Pancreas (tissue), 10 donors: ENCODE data around the gene LEKR1. TPM values are rescaled to one million over a fixed set of nuclear protein-coding genes. Genes with fewer than 3 reads are reported as not detected.

ENCODE experiments used
- ATAC-seq, 4 donors: fragments of 200-7000 bp; cut with Tn5 transposase; one replicate each; pipeline versions ENCODE4 v1.8.0 to v1.9.1; 2020; ENCODE audit warnings: mild to moderate bottlenecking in 4 of 4, moderate library complexity in 4 of 4
- DNase-seq, 6 donors: peaks; one replicate each; pipeline ENCODE4 v3.0.0-alpha.2; 2020
- FAIRE-seq: peaks from 2 replicates; lab custom pipeline; 2012; peaks lifted over from hg19 to GRCh38; lab: Jason Lieb, UNC
- H3K27ac ChIP-seq, 4 donors: fragments of 200-600 bp; sonication (generic); 1 replicate in 3 of 4; 2 replicates in 1 of 4; pipeline versions ENCODE4 v1.5.0 to v1.8.0; 2020
- H3K27me3 ChIP-seq, 4 donors: fragments of 200-600 bp; one replicate each; pipeline ENCODE4 v1.8.0; 2021
- H3K36me3 ChIP-seq, 3 donors: fragments of 200-600 bp; sonication (generic) in 1 of 3; one replicate each; pipeline versions ENCODE4 v1.5.0 to v1.8.0; 2020 to 2021
- H3K4me1 ChIP-seq, 3 donors: fragments of 200-600 bp; one replicate each; pipeline ENCODE4 v1.8.0; 2021
- H3K4me3 ChIP-seq, 4 donors: fragments of 200-600 bp; sonication (generic) in 2 of 4; one replicate each; pipeline versions ENCODE4 v1.5.0 to v1.8.0; 2020 to 2021
- H3K9me3 ChIP-seq, 4 donors: fragments of 200-600 bp; one replicate each; pipeline ENCODE4 v1.8.0; 2021
- CTCF ChIP-seq, 4 donors: fragments of 200-600 bp; sonication (generic) in 3 of 4; IDR thresholded peaks; one replicate each; pipeline versions ENCODE4 v1.5.0 to v1.8.0; 2021; ENCODE audit warnings: antibody characterized with exemption in 4 of 4
- WGBS, 2 donors: extraction: QIAGEN DNeasy Blood & Tissue Kit; methylation state at CpG; one replicate each; pipeline ENCODE4 v1.1.7; 2013; 5-methylcytosine and 5-hydroxymethylcytosine counted together
- intact Hi-C, 3 donors: fragments of 100-400 bp; cut with DNase I; formaldehyde crosslinking; loops; one replicate each; pipeline versions ENCODE4 v1.11.1 to v1.14.2; 2022
- polyA plus RNA-seq, 2 donors: library from polyadenylated mRNA; stranded (reverse); fragments of 200-250 nt; gene quantifications; one replicate each; pipeline ENCODE4 v1.2.3, GENCODE V29; 2013
- total RNA-seq, 6 donors: library from RNA; stranded (reverse); fragmentation: NEBNext Ultra II Directional in 4 of 6; extraction: Animal tissue kit (Norgen Biotek cat#: 25700) in 4 of 6; gene quantifications; one replicate each; pipeline versions ENCODE4 v1.2.1 to v1.2.4, GENCODE V29; 2021 to 2023
- donor health status: healthy with polysubstance abuse.
- donor health status: DM: no; HTN: no; CAD: no; lungs with moderate emphysema.
- donor health status: DM: no; HTN: no; CAD: no.
- donor health status: control.
- donor health status: control.
- donor health status: Bipolar disorder and iron deficiency.
- donor health status: DM: yes; HTN: yes; CAD: no.
- donor health status: DM: no; HTN: no; CAD: no.
- donor health status: DM: no; HTN: no; CAD: no.
- donor health status: DM: yes; HTN: yes; CAD: no.

The LEKR1 gene
- 1 to 10 TPM in 5 of 6 donors, under 1 TPM in 1; 0.88 to 2.8 (median 2.2) TPM for total RNA-seq
- 1 to 10 TPM; 1.1 to 1.2 TPM for polyA plus RNA-seq

GRCh38 chr3:156826144-156826895 is at the start of gene LEKR1:
Gene LEKR1 (plus strand): TSS chr3:156826353. CDS start chr3:156829330, 2,977 bp downstream.
- 0 to 1% methylated on average over 60 to 63 of the region's 63 CpGs for WGBS, 2 donors
- intact Hi-C loops, result no loop called here

GRCh38 chr3:156776871-156777270 is 49.3 kb upstream of the LEKR1 start:
- DNase-seq (no peak), ATAC-seq (no peak), FAIRE-seq (no peak)
- Histone ChIP-seq H3K27me3 (no peaks in the 10 kb centered on the region), H3K4me3 (no peak overlapping the region), H3K27ac (no peak overlapping the region), H3K36me3 (no peaks in the 10 kb centered on the region), H3K4me1 (no peaks in the 10 kb centered on the region), H3K9me3 (no peaks in the 10 kb centered on the region)
- intact Hi-C loops, result no loop called here
- TF ChIP-seq CTCF (IDR thresholded peaks at IDR 0.05), result no peak

More at GRCh38 chr3:156826144-156826895, at the start of gene LEKR1:
- DNase-seq, result peak; percentile 86 to 93 (median 88)
- peak within 1 kb of the TSS; percentile 47 to 72 (median 56) for H3K4me3 ChIP-seq
- FAIRE-seq, result no peak
- no peaks in the 10 kb centered on the region for H3K36me3 ChIP-seq
- no peaks in the 10 kb centered on the region for H3K27me3 ChIP-seq
- H3K9me3 ChIP-seq, result no peaks in the 10 kb centered on the region
- H3K4me1 ChIP-seq, result peaks cover 0 to 10% (median 0%) of the 10 kb centered on the region in 3 donors
- no peak for TF ChIP-seq CTCF (IDR thresholded peaks at IDR 0.05)
- peak; percentile 92 to 95 (median 94) for ATAC-seq
- H3K27ac ChIP-seq, result peak within 1 kb of the TSS; percentile 95 to 100 (median 97)

- no peak for FAIRE-seq
- Histone ChIP-seq H3K4me3 (no peak overlapping the region), H3K27me3 (no peaks in the 10 kb centered on the region), H3K9me3 (no peaks in the 10 kb centered on the region), H3K36me3 (no peaks in the 10 kb centered on the region), H3K27ac (no peak overlapping the region), H3K4me1 (no peaks in the 10 kb centered on the region)
- intact Hi-C loops, result no loop called here
- no peak for TF ChIP-seq CTCF (IDR thresholded peaks at IDR 0.05)
- DNase-seq, result no peak
- 92 to 94% methylated on average over 4 of the region's 4 CpGs for WGBS, 2 donors
- ATAC-seq, result peak in 1 of 4 donors; percentile 26
Measured at GRCh38 chr3:156781310-156782230, 44.6 kb upstream of the LEKR1 start.

GRCh38 chr3:156782319-156782718 is 43.8 kb upstream of the LEKR1 start:
- Histone ChIP-seq H3K27me3 (no peaks in the 10 kb centered on the region), H3K27ac (no peak overlapping the region), H3K36me3 (no peaks in the 10 kb centered on the region), H3K4me3 (no peak overlapping the region), H3K9me3 (no peaks in the 10 kb centered on the region), H3K4me1 (no peaks in the 10 kb centered on the region)
- FAIRE-seq (no peak), DNase-seq (no peak), ATAC-seq (no peak)
- WGBS, 2 donors, result 91 to 94% methylated on average over 5 of the region's 5 CpGs
- no peak for TF ChIP-seq CTCF (IDR thresholded peaks at IDR 0.05)
- intact Hi-C loops, result no loop called here
